Measurements from ENCODE around the gene CACTIN.

- TF ChIP-seq POLR2A (IDR thresholded peaks at IDR 0.05) (no peak), CTCF (IDR thresholded peaks at IDR 0.05) (no peak)
Measured at GRCh38 chr19:3605361-3605760, 21.2 kb downstream of the CACTIN start.

Measured in right lobe of liver (tissue), 4 donors.